HG03108 (cell line): Measurements from ENCODE around the gene FGF1.

ENCODE experiments used
- ATAC-seq: cut with Tn5 transposase; IDR thresholded peaks from one replicate; pipeline ENCODE4 v1.9.1; 2021; ENCODE audit warnings: moderate library complexity; ENCODE audit not compliant: unreplicated experiment

Gene FGF1

DNA sequence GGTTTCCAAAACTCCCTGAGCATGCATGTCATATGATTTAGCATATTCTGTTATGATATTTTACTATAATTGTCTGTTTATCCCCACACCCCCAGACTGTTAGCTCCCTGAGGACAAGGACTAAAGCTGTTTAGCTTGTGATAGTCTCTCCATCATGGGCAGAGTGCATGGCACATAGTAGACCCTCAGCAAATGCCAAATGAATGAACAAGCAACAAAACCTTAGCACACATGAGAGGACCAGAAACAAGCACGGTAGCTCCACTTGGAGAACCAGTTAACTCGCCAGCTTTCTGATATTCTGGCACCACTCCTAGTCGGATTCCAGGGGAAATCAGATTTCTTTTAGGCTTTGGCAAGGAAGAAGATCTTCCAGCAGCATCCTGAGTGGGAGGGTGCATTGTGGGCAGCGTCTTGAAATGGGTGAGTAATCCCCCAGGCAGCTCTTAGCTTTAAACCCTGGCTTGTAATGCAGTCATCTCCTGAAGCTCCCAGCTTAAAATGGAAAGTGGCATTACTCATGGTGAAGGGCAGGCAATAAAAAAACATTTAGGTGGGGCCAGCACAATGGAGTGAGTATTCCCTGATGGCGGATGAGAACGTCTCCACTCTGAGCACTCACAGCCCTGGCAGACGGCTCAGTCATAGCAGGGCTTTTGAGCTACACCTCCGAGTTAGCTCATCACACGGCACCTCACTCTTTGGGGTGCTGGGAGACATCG is 41.1 kb downstream of the FGF1 start:
- ATAC-seq, result no peak

DNA sequence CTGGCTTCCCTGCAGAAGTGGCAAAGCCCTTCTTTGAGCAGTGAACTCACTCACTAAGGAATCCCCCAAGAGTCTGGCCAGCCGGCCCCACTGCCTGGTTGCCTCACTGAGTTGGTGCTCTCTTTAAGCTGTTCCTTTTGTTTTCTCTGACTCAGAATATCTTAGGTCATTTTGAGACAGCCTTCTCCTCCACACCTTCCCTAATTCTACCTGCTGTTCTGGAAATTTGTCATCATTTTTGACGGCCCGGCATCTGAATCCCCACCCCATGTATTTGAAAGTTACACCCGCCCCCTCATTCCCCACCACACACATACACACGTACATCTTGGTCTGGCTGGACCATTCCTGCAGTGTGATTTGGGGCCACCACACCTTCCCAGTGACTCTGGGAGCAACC is 41.8 kb downstream of the FGF1 start:
- no peak for ATAC-seq

DNA sequence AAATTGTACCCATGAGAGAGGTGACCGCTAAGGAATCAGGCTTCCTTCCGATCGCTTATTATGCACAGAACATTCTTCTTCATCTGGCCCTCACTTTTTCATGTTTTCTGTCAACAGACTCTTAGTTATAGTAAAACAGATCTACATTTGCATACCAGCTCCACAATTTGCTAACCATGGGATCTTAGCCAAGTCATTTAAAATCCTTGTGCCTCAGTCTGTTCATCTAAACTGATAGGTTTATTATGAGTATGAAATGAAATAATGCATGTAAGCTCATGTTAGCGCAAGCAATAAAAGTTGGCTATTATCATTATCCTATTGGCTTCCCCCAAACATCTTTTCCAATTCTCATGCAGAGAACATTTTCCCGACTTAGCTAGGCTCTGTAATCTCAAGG is 42.3 kb downstream of the FGF1 start:
- no peak for ATAC-seq

DNA sequence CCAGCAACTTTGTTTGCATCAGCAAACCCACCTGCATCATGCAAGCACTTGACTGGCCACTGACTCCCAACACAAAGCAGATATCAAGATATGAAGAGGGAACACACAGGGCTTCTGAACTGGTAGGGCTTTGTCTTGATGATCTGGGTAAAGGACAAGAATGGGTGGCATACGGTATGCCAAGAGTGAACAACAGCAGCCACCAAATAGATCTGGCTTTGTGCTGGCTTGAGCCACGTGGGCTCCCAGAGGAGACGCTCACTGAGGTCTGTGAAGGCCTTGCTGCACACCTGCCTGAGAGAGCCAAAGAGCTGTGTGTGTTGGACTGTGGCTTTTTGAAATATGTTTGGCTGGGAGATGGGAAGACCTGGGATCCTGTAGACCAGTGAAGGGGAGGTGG is 43.5 kb downstream of the FGF1 start:
- ATAC-seq, result no peak

DNA sequence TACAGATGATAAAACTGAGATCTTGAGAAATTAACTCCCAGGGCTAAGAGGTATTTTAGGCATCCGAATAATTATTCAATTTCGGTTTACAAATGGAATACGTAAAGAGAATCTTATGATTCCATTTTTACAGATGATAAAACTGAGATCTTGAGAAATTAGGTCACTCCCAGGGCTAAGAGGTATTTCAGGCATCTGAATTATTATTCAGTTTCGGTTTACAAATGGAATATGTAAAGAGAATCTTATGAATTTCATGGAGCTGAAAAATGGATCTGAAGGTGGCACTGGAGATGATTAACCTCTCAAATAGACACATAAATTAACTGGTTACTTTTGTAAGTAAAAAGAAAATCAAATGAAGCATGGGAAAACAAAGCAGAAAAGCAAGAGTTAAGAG is 44.2 kb downstream of the FGF1 start:
- no peak for ATAC-seq

DNA sequence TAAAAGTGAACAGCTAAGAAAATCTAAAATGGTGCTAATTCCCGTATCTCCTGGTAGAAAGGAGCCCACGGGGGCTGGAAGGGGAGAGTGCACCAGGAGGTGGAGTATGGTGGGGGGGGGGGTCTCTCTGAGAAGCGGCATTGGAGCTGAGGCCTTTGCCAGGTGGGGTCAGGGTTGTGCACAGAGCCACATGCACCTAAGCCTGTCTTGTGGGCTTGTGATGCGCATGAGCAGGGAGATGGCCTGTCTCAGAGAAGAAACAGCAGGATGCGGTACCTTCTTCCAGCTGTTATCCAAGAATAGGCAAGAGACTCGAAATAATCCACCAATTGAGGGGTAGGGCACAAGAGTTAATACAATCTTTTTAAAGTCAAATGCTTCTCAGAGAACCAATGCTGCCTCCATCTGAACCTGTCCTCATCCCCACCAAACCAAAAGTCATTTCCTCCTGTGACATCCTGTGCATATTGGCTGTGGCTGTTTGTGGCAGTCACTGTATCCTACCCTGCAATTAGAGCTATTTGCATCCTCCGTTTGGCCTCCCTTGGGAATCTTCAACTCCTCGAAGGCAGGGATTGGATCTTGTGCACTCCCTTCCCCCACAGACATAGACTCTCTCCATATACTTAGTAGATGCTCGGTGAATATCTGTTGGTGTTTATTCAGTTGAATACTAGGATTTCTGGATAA is 45.4 kb downstream of the FGF1 start:
- no peak for ATAC-seq

DNA sequence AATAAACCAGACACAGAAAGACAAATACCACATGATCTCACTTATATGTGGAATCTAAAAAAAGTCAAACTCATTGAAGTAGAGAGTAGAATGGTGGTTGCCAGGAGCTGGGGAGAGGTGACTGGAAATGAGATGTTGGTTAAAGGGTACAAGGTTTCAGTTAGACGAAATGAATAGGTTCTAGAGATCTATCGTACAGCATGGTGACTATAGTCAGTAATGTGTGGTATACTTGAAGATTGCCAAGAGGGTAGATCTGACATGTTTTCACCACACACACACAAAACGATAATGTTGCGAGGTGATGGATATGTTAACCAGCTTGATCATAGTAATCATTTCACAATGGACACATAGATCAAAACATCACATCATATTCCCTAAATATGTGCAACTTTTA is 46.4 kb downstream of the FGF1 start:
- no peak for ATAC-seq

DNA sequence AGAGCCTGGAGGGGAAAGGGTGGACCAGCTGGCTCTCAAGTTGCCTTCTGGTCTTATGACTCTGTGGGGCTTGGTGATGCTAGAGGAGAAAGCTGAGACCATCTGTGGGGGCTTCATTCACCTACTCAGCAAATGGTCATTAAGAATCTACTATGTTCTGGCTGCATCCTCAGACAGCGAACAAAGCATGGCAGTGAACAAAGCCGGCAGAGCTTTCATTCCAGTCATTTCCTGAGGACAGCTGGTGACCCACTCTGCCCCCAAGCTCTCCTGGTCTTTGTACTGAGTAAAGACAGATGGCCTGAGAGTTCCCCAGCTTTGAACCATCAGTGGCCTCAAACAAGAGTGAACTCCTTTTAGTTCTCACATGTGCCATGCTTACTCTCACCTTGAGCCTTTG is 48.0 kb downstream of the FGF1 start:
- no peak for ATAC-seq

DNA sequence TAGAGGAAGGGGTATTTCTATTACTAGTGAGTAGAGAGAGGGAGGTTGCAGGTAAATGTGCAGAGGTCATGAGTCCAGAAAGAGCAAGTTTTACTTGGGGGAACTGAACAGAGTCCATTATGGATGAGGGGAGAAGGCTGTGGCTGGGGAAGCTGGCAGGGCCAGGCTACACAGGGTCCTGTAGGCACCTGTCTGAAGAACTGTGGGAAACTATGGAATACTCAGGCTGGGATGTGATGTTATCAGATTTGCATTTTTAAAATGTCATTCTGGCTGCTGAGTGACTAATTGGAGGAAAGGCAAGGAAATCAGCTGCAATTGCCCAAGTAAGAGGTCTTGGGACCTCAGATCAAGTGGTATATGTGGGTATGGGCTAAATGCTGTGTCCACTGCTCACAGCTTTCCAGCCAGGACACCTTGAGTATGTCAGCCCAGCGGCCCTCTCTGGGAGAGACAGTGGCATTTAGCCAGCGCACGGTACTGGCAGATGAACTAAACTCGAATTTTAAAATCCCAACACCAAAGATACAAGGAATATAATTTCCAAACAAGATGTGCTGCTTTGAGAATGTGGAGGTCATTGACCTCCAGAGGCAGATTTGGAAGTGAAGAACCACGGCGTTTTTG is 49.1 kb downstream of the FGF1 start:
- no peak for ATAC-seq

DNA sequence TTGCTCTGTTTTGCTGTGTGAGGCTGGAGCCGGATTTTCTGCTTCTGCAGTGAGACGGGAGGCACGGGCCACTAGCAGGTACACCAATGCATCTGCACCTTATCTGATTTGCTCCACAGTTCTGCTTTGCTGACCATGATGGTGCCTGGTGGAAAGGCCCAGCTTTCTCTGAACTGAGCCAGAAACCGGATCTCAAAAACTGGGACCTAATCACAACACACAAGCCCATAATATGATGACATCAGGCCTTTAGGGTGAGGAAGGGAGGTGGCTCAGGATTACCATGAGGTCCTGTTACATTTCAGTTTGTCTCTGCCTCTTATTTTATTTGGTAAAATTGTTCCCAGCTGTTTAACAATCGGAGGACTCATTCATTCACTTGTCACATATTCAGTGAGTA is 49.8 kb downstream of the FGF1 start:
- no peak for ATAC-seq

DNA sequence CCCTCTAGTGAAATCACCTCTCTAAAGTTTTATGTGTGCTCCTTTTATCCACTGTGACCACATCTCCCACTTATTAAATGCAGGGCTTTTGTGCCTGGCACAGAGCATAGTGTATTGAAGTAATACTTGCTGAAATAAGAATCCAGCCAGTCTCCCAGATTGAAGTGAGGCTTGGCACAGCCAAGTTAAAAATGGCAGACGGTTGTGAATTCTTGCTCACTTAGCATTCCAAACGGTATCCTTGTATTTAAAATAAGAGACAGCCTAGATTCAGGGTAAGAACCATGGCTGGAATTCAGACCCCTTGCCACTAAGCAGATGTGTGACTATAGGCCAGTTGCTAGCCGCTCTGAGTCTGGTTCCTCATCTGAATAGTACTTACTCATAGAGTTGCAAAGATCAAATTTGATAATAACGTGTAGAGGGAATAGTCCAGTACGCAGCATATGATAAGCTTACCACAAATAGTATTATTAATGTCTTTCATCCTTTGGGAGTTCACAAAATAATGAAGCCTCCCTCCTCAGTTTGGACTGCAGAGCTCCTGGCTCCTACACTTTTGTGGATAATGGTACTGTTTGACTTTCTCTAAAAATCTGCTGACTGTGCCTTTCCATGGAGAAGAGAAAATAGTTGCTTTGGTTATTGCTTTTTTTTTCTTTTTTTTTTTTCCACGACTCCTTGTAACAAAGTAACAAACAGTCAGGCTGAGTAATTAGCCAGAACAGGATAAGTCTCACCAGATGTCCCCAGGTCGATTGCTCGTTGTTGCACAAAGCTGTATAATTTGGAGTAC is 51.5 kb downstream of the FGF1 start:
- no peak for ATAC-seq

DNA sequence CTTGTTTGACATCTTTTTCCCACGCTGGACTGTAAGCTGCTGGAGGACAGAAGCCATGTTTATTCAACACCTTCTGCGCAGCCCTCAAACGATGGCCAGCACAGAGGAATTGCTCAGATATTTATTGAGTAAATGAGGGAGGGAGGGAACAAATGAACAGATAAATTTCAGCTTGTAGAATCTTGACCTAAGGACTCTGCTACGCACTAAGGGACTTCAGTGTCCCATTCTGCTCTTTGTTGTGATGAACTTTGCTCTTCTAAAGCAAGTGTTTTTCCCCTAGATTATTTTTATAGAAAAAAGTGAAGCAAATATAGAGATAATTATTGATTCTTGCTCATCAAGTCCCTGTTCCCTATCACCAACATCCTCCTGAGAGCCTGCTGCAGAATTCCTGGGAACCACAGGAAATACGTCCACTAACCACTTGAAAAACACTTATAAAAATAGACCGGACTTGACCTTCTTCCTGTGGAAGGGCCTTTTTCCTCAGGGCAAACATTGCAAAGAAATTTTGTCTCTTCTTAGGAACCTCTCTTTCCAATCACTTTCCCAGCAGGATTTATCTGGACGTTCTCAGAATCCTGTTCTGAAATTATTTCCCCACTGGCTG is 54.9 kb downstream of the FGF1 start:
- no peak for ATAC-seq

DNA sequence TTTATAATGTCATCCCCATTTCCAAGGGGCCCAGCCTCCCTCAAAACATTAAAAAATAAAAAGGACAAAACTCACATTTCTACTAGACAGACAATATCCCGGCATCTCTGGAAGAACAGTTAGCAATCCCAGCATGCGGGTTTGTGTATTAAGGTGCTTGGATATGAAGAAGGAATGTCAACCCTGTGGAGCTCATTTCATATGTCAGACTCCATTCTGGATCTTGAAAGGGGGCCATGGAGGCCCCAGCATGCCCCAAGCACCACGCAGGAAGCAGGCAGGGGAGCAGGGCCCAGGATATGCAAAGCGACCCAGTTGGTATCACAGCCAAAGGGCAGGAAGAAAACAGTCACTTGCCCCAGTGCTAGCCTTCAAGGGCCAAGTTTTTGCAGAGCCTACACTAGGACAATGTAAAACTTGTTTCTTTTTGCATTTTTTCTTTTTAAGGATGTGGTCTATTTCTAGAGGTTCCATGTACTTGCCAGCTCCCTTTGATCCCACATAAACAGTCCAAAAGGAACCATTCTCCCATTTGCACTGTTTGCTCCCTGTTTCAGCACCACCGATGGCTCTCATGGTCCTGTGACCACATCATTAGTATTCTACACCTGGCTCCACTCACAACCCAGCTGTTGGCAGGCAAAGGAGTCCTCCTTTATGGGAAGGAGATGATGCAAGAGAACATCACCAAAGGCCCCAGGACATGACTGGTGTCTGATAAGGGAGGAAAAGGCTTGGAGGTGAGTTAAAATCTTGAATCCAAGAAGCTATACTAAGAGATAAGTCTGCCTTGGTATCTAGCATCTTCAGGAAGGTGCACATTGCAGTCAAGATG is 58.3 kb downstream of the FGF1 start:
- no peak for ATAC-seq

DNA sequence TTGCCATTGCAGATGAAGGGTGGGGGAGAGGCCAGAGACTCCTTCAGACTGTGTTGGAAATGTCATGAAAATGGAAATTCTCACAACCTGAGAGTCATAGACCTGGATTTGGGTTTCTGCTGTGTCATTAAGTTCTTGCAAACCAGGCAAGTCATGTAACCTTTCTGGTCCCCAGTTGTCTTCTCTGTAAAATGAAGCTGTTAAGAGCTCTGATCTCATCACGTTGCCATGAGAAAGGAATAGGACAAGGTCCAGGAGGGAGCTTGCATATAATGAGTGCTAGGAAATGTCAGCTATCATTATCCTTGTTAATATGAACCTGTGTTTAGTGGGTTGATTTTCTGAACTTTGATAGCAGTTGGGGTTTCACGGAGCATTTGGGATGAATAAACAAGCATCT is 59.1 kb downstream of the FGF1 start:
- no peak for ATAC-seq

DNA sequence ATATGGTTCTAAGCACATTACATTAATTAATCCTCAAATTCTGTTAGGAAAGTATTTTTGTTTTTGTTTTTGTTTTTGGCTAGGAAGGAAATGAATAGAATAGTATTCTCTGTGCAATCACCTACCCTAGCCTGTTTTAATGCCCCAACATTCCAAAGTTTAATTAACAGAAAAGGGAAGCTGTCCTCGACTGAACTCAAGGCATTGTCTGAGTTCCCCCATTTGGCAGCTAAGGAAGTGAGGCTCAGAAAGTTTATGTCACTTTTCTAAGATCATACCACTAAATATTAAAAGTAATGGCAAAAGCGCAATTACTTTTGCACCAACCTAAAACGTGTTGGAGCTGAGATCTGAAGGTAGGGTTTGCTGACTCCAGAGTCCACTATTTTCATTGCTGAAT is 59.8 kb downstream of the FGF1 start:
- ATAC-seq, result no peak

DNA sequence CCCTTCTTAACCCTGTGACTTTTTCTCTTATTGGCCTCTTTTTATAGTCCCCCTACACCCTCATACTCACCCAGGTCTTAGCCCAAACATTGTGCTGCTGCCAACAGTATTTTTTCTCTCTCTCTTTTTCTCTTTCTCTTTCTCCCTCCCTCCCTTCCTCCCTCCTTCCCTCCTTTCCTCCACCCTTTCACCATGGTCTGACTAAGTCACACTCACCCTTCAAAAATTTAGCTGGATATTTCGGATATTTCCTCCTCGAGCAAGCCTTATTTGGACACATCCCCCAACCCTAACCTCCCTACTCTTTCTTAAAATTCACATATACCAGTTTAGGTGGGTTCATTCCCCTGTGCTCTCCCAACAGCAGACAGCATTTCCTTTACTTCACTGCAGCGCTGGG is 64.7 kb downstream of the FGF1 start:
- ATAC-seq, result no peak

DNA sequence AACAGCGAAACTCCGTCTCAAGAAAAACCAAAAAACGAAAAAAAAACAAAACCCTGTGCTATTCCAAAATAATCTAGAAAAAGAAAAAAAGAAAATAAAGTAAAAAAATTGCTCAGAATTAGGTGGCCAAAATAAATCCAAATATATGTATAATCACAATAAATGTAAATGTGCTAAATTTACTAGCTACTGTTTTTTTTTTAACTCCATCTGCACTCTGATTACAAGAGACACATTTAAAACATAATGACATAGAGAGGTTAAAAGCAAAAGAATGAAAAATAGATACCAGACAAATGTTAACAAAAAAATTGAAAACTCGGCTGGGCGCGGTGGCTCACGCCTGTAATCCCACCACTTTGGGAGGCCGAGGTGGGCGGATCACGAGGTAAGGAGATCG is 66.1 kb downstream of the FGF1 start:
- no peak for ATAC-seq

DNA sequence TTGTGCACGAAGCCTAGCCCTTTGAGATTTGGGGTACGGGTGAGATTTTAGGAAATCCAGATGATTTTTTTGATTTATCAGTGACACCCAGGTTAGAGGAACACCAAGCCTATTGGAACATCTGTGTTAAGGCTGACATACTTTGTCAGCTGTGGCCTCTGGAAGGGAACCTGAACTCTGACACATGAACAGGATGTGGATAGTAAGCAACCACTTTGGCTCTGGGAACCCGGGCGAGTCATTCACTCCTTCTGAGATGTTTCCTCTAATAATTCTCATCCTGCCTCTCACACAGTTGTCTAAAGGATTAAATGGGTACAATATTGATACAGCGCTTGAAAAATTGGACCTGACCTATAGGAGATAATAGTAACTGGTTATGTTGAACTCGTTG is 67.8 kb downstream of the FGF1 start:
- no peak for ATAC-seq

DNA sequence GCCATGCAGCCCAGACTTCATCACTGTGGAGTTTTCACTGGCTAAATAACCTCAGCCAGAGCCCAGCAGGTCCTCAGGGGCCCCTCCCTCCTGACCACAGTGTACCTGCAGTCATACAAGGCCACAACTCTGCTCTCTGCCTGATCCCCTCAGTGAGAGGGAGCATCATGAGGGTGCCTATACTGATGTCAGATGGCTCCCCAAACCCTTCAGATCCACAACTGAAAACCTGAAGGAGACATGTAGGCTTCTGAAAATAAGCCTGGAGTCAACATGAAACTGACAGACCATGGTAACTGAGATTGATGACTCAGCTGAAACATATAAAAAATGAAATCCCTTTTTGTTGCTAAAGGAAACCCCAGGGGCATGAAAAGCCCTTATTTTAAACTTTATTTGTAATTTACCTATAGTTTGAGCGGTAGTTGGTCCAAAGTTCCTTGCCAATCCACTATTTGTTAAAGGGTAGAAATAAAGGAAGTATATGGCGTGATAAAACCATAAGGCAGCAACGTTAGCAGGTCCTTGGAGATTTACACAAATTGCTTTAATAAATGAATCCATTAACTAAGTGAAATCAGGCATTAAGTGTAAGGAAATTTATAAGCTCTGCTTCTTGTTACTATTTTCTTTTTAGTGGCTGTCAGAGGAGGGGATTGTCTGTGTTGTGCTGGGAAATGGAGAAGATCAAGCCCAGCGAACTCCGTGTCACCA is 68.3 kb downstream of the FGF1 start:
- no peak for ATAC-seq

DNA sequence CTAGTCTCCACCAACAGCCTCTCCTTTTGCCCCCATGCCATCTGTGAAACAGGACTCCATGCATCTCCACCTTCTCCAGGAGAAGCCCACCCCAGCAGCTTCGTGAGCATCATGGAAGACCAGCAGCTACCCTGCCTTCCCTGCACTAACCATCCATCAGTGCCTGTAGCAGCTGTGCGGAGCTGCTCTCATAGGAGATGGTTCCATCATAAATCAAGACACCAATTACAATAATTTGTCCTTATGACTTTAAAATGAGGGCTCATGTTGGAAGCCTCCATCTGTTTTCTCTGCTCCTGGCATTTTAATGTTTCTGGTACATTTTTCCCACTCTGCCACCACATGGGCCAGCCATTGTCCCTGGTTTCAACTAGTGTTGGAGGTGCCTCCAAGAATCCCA is 69.9 kb downstream of the FGF1 start:
- ATAC-seq, result no peak
